HepG2 (cell line): ENCODE data around the gene FAM78A. TPM values are rescaled to one million over a fixed set of nuclear protein-coding genes. Genes with fewer than 3 reads are reported as not detected.

ENCODE experiments used
- ATAC-seq: fragments of 200-7000 bp; cut with Tn5 transposase; 3 replicates; pipeline ENCODE4 v1.9.1; 2020; ENCODE audit warnings: mild to moderate bottlenecking, moderate library complexity
- BruUV-seq: library from RNA; stranded (reverse); fragments of 400-500 nt; replicated peaks from 2 replicates; lab custom pipeline; 2021; lab: Mats Ljungman, UMichigan
- CTCF ChIA-PET: fragments of 300-600 bp; formaldehyde crosslinking; extraction: SDS; loops from one replicate; lab custom pipeline; 2021; ENCODE audit warnings: low total read pairs, inconsistent platforms, low intra/inter-chr PET ratio; lab: Yijun Ruan, JAX
- POLR2A ChIA-PET: fragments of 350-600 bp; sonication (Branson Sonifier 250); formaldehyde crosslinking; loops from one replicate; lab custom pipeline; 2020; ENCODE audit warnings: antibody characterized with exemption, inconsistent platforms; lab: Yijun Ruan, JAX
- DNase-seq: peaks from one replicate; pipeline ENCODE4 v3.0.0-alpha.2; 2015; ENCODE audit warnings: low spot score
- FAIRE-seq: peaks from 3 replicates; lab custom pipeline; 2011; peaks lifted over from hg19 to GRCh38; lab: Jason Lieb, UNC
- H2AFZ ChIP-seq: one replicate; pipeline ENCODE4 v1.6.1; 2011; ENCODE audit warnings: low read length, inconsistent platforms
- H3K27ac ChIP-seq: fragments of 300-600 bp; 3 replicates; pipeline ENCODE4 v1.8.0; 2011; ENCODE audit warnings: mixed run types, mild to moderate bottlenecking, mixed read lengths, low read length, inconsistent platforms; ENCODE audit not compliant: insufficient read depth; ENCODE audit errors: extremely low read length
- H3K27me3 ChIP-seq, 2 experiments: fragments of 200-600 bp in 1 of 2; 2 replicates in 1 of 2; 3 replicates in 1 of 2; pipeline versions ENCODE4 v1.6.0 to v1.8.0; 2011; ENCODE audit warnings: low read length in 2 of 2, mild to moderate bottlenecking in 2 of 2, moderate library complexity in 2 of 2, inconsistent platforms in 1 of 2; ENCODE audit not compliant: insufficient read depth in 2 of 2, control insufficient read depth in 1 of 2
- H3K36me3 ChIP-seq, 2 experiments: fragments of 200-600 bp in 1 of 2; replicated peaks in 1 of 2; 2 replicates in 1 of 2; 3 replicates in 1 of 2; pipeline versions ENCODE4 v1.5.1 to v1.8.0; 2011; ENCODE audit warnings: low read length in 2 of 2, inconsistent platforms in 1 of 2; ENCODE audit not compliant: insufficient read depth in 2 of 2, control insufficient read depth in 1 of 2
- H3K4me1 ChIP-seq: 2 replicates; pipeline ENCODE4 v1.5.1; 2012; ENCODE audit warnings: low read length, inconsistent platforms; ENCODE audit not compliant: insufficient read depth
- H3K4me2 ChIP-seq: 2 replicates; pipeline ENCODE4 v1.6.0; 2011; ENCODE audit warnings: low read depth, low read length, inconsistent platforms
- H3K4me3 ChIP-seq, 3 experiments: fragments of 200-600 bp in 1 of 3; sonication (generic), shearing (Covaris generic) in 1 of 3; replicated peaks in 1 of 3; 2 replicates each; pipeline ENCODE4 v1.5.1; 2011 to 2016; ENCODE audit warnings: low read length in 3 of 3, inconsistent platforms in 2 of 3, low read depth in 2 of 3, mild to moderate bottlenecking in 2 of 3, control low read depth in 1 of 3, mixed read lengths in 1 of 3; ENCODE audit not compliant: insufficient read depth in 1 of 3
- H3K79me2 ChIP-seq: one replicate; pipeline ENCODE4 v1.6.1; 2011; ENCODE audit warnings: low read length, inconsistent platforms; ENCODE audit not compliant: insufficient read depth
- H3K9ac ChIP-seq: 2 replicates; pipeline ENCODE4 v1.6.0; 2011; ENCODE audit warnings: mild to moderate bottlenecking, low read depth, low read length, inconsistent platforms; ENCODE audit not compliant: insufficient read depth
- H3K9me3 ChIP-seq: 2 replicates; pipeline ENCODE4 v1.5.1; 2012; ENCODE audit warnings: mild to moderate bottlenecking, low read length
- H4K20me1 ChIP-seq: 2 replicates; pipeline ENCODE4 v1.6.0; 2011; ENCODE audit warnings: inconsistent platforms, mild to moderate bottlenecking, low read length, moderate library complexity; ENCODE audit not compliant: insufficient read depth
- ARID3A ChIP-seq: IDR thresholded peaks from 2 replicates; pipeline ENCODE4 v1.6.1; 2012; ENCODE audit warnings: low read depth, low read length, improper control_type of control experiment
- ATF7-NPFF ChIP-seq: sonication (generic); formaldehyde crosslinking; IDR thresholded peaks from 2 replicates; pipeline ENCODE4 v1.8.1; 2023; ENCODE audit warnings: mild to moderate bottlenecking, low read depth, missing genetic modification reagents, moderate library complexity
- HIVEP1 ChIP-seq: sonication (generic); formaldehyde crosslinking; IDR thresholded peaks from 2 replicates; pipeline ENCODE4 v1.4.0; 2020; ENCODE audit warnings: mild to moderate bottlenecking, missing genetic modification reagents
- KIAA2018 ChIP-seq: sonication (generic); formaldehyde crosslinking; IDR thresholded peaks from 2 replicates; pipeline ENCODE4 v1.5.0; 2020; ENCODE audit warnings: mild to moderate bottlenecking, missing genetic modification reagents, borderline replicate concordance
- NR2F6 ChIP-seq, 2 experiments: IDR thresholded peaks; 2 replicates each; pipeline ENCODE4 v1.6.1; 2016; ENCODE audit warnings: antibody characterized with exemption in 1 of 2, mild to moderate bottlenecking in 1 of 2
- PCBP2 ChIP-seq: fragments of 200-400 bp; formaldehyde crosslinking; optimal IDR thresholded peaks from 2 replicates; pipeline ENCODE3; 2018; ENCODE audit warnings: low read length, low read depth; ENCODE audit not compliant: poor library complexity, severe bottlenecking
- TIGD3 ChIP-seq: sonication (generic); formaldehyde crosslinking; IDR thresholded peaks from 2 replicates; pipeline ENCODE4 v1.5.1; 2020; ENCODE audit warnings: mild to moderate bottlenecking, missing genetic modification reagents, borderline replicate concordance
- ZNF562 ChIP-seq: sonication (generic); formaldehyde crosslinking; IDR thresholded peaks from 2 replicates; pipeline ENCODE4 v1.8.0; 2022; ENCODE audit warnings: missing genetic modification reagents, borderline replicate concordance
- ZNF749 ChIP-seq: sonication (generic); formaldehyde crosslinking; IDR thresholded peaks from 2 replicates; pipeline ENCODE4 v1.8.0; 2022; ENCODE audit warnings: mild to moderate bottlenecking, missing genetic modification reagents, moderate library complexity, borderline replicate concordance
- ZNF772 ChIP-seq: sonication (generic); formaldehyde crosslinking; IDR thresholded peaks from 2 replicates; pipeline ENCODE4 v1.5.0; 2020; ENCODE audit warnings: mild to moderate bottlenecking, missing genetic modification reagents
- ZUFSP ChIP-seq: sonication (generic); formaldehyde crosslinking; IDR thresholded peaks from 2 replicates; pipeline ENCODE4 v1.9.0; 2021; ENCODE audit warnings: missing genetic modification reagents, mild to moderate bottlenecking, borderline replicate concordance
- WGBS: methylation state at CpG from one replicate; pipeline ENCODE4 v1.1.6; 2017; ENCODE audit warnings: low lambda C conversion rate; 5-methylcytosine and 5-hydroxymethylcytosine counted together
- in situ Hi-C: cut with HindIII; loops from 2 replicates; pipeline ENCODE4 v1.10.0; 2017; ENCODE audit warnings: low pct_unique_long_range_greater_than_20kb; ENCODE audit not compliant: extremely low pct_ligation_motif_present
- intact Hi-C: fragments of 100-400 bp; cut with micrococcal nuclease; formaldehyde crosslinking; loops from one replicate; pipeline ENCODE4 v1.10.0; 2022; ENCODE audit not compliant: unreplicated experiment
- polyA plus RNA-seq, 8 experiments: library from polyadenylated mRNA; depleted of rRNA in 3 of 8; stranded (reverse) in 7 of 8; unstranded in 1 of 8; fragments of >200 nt; fragmentation: Illumina TruSeq in 4 of 8; extraction: Trizol in 4 of 8; gene quantifications; 2 replicates each; pipeline versions ENCODE4 v1.2.1 to v1.2.3, GENCODE V29; 2011 to 2016; ENCODE audit warnings: low read depth in 4 of 8, missing spikeins in 1 of 8, mixed read lengths in 1 of 8; ENCODE audit not compliant: insufficient read depth in 1 of 8
- total RNA-seq, 5 experiments: library from RNA; depleted of rRNA; stranded (reverse); fragments of >200 nt; fragmentation: Illumina TruSeq; extraction: Trizol; gene quantifications; 2 replicates each; pipeline ENCODE4 v1.2.3, GENCODE V29; 2016; ENCODE audit warnings: low read depth in 1 of 5

FAM78A gene
- total and polyA plus RNA-seq, 2 of the 13 experiments (the other 11 are each of a cell fraction or from before 2014, with no cell fraction given): 0.18 to 0.62 TPM

- no peak overlapping the region for H3K4me2 ChIP-seq
- no peaks in the 10 kb centered on the region for H3K27me3 ChIP-seq
- H3K79me2 ChIP-seq: no peaks in the 10 kb centered on the region
- ChIA-PET POLR2A (no interaction called here), CTCF (no interaction called here)
- ATAC-seq: no peak
- WGBS: 82% methylated on average over 5 of the region's 7 CpGs
- H3K4me1 ChIP-seq: peaks cover 32% of the 10 kb centered on the region
- no TSS peak for BruUV-seq
- H3K27ac ChIP-seq: no peak overlapping the region
- H3K36me3 ChIP-seq: peaks cover 9 to 27% of the 10 kb centered on the region in 2 experiments; a peak in 4 of 5 replicates
- H3K9ac ChIP-seq: no peak overlapping the region
- in situ Hi-C loops: no loop called here
- H3K4me3 ChIP-seq: no peak overlapping the region
- no peak overlapping the region for H2AFZ ChIP-seq
- intact Hi-C loops: no loop called here
- no peak for DNase-seq
- no peak for FAIRE-seq
- H3K9me3 ChIP-seq: no peaks in the 10 kb centered on the region
- no peaks in the 10 kb centered on the region for H4K20me1 ChIP-seq
- TF ChIP-seq TIGD3 (CRISPR knock-in tag): no peak
- no peak for TF ChIP-seq NR2F6 (IDR thresholded peaks at IDR 0.05)
- TF ChIP-seq NR2F6 (CRISPR knock-in tag; IDR thresholded peaks at IDR 0.05): no peak
- TF ChIP-seq PCBP2: no peak
- no peak for TF ChIP-seq ARID3A
- TF ChIP-seq HIVEP1 (CRISPR knock-in tag): no peak
- TF ChIP-seq ZUFSP (CRISPR knock-in tag): no peak
- no peak for TF ChIP-seq ATF7-NPFF (CRISPR knock-in tag)
- TF ChIP-seq ZNF749 (CRISPR knock-in tag): no peak
- TF ChIP-seq KIAA2018 (CRISPR knock-in tag): no peak
- no peak for TF ChIP-seq ZNF562 (CRISPR knock-in tag)
- no peak for TF ChIP-seq ZNF772 (CRISPR knock-in tag)
Observed at GRCh38 chr9:131237291-131237690, 39.0 kb downstream of the FAM78A start.
